Neural cell (in vitro differentiated cells): Measurements from ENCODE around the gene RFTN1. TPM values are rescaled to one million over a fixed set of nuclear protein-coding genes. Genes with fewer than 3 reads are reported as not detected.

Experiments
- H2AFZ ChIP-seq: fragments of 200-600, 300-800 bp; sonication (generic), shearing (Covaris generic); 2 replicates; pipeline ENCODE4 v1.6.0; 2014; ENCODE audit warnings: low read depth, mild to moderate bottlenecking, antibody characterized with exemption, low read length, moderate library complexity
- H3F3A ChIP-seq: fragments of 200-600 bp; shearing (Covaris generic); 2 replicates; pipeline ENCODE4 v1.6.1; 2016; ENCODE audit warnings: mild to moderate bottlenecking, moderate library complexity, mixed read lengths, antibody characterized with exemption, low read length; ENCODE audit not compliant: insufficient read depth, poor library complexity, severe bottlenecking
- H3K27ac ChIP-seq: fragments of 200-600, 300-800 bp; sonication (generic), shearing (Covaris generic); 2 replicates; pipeline ENCODE4 v1.5.1; 2014; ENCODE audit warnings: mild to moderate bottlenecking, low read length, moderate library complexity
- H3K27me3 ChIP-seq: fragments of 300-800, 200-600 bp; sonication (generic), shearing (Covaris generic); 2 replicates; pipeline ENCODE4 v1.6.0; 2014; ENCODE audit warnings: mild to moderate bottlenecking, low read depth, low read length, moderate library complexity; ENCODE audit not compliant: insufficient read depth
- H3K36me3 ChIP-seq: fragments of 300-800, 200-600 bp; sonication (generic), shearing (Covaris generic); 2 replicates; pipeline ENCODE4 v1.5.1; 2014; ENCODE audit warnings: mild to moderate bottlenecking, antibody characterized with exemption, low read length, moderate library complexity; ENCODE audit not compliant: insufficient read depth
- H3K4me2 ChIP-seq: fragments of 300-800, 200-600 bp; sonication (generic), shearing (Covaris generic); 2 replicates; pipeline ENCODE4 v1.6.0; 2014; ENCODE audit warnings: mild to moderate bottlenecking, low read length
- H3K4me3 ChIP-seq: fragments of 300-800, 200-600 bp; sonication (generic), shearing (Covaris generic); 2 replicates; pipeline ENCODE4 v1.5.1; 2014; ENCODE audit warnings: mild to moderate bottlenecking, low read length, moderate library complexity
- H3K79me2 ChIP-seq: fragments of 200-600 bp; shearing (Covaris generic); replicated peaks from 2 replicates; pipeline ENCODE4 v1.6.0; 2014; ENCODE audit warnings: mild to moderate bottlenecking, low read length, moderate library complexity; ENCODE audit not compliant: insufficient read depth
- H3K9ac ChIP-seq: fragments of 300-800, 200-600 bp; sonication (generic), shearing (Covaris generic); 2 replicates; pipeline ENCODE4 v1.6.1; 2016; ENCODE audit warnings: mild to moderate bottlenecking, low read length, mixed read lengths
- H3K9me2 ChIP-seq: fragments of 200-600 bp; shearing (Covaris generic); 2 replicates; pipeline ENCODE4 v1.6.1; 2016; ENCODE audit warnings: mild to moderate bottlenecking, low read length, mixed read lengths; ENCODE audit not compliant: insufficient read depth
- H3K9me3 ChIP-seq: fragments of 200-600, 300-800 bp; sonication (generic), shearing (Covaris generic); 2 replicates; pipeline ENCODE4 v1.6.1; 2016; ENCODE audit warnings: mild to moderate bottlenecking, mixed run types, low read length, moderate library complexity, mixed read lengths
- H4K20me1 ChIP-seq: fragments of 200-600 bp; shearing (Covaris generic); 2 replicates; pipeline ENCODE4 v1.6.1; 2016; ENCODE audit warnings: mild to moderate bottlenecking, mixed run types; ENCODE audit not compliant: insufficient read depth
- EP300 ChIP-seq: fragments of 450-650 bp; conservative IDR thresholded peaks from 2 replicates; pipeline ENCODE4 v1.6.1; 2014; ENCODE audit warnings: antibody characterized with exemption, mild to moderate bottlenecking, moderate library complexity; ENCODE audit not compliant: poor library complexity, severe bottlenecking
- EZH2 ChIP-seq: fragments of 200-600, 300-800 bp; shearing (Covaris generic), sonication (generic); IDR thresholded peaks from 2 replicates; pipeline ENCODE4 v1.6.1; 2014; ENCODE audit warnings: antibody characterized with exemption, low read length, borderline replicate concordance, mild to moderate bottlenecking; ENCODE audit not compliant: insufficient read depth, poor library complexity, severe bottlenecking
- MXI1 ChIP-seq: fragments of 450-650 bp; conservative IDR thresholded peaks from 2 replicates; pipeline ENCODE4 v1.6.1; 2014; ENCODE audit warnings: antibody characterized with exemption, mild to moderate bottlenecking; ENCODE audit not compliant: poor library complexity, severe bottlenecking
- POLR2AphosphoS5 ChIP-seq: IDR thresholded peaks from 2 replicates; pipeline ENCODE4 v1.6.1; 2012
- RAD21 ChIP-seq: fragments of 450-650 bp; conservative IDR thresholded peaks from 2 replicates; pipeline ENCODE4 v1.6.1; 2014; ENCODE audit warnings: antibody characterized with exemption, mild to moderate bottlenecking, moderate library complexity
- SMC3 ChIP-seq: fragments of 450-650 bp; conservative IDR thresholded peaks from 2 replicates; pipeline ENCODE4 v1.6.1; 2014; ENCODE audit warnings: antibody characterized with exemption, mild to moderate bottlenecking, moderate library complexity; ENCODE audit not compliant: poor library complexity
- TAF1 ChIP-seq: IDR thresholded peaks from 2 replicates; pipeline ENCODE4 v1.6.1; 2012; ENCODE audit warnings: low read depth
- polyA plus RNA-seq: library from polyadenylated mRNA; depleted of rRNA; stranded (reverse); fragments of >200 nt; gene quantifications from 2 replicates; pipeline ENCODE4 v1.2.3, GENCODE V29; 2014
- TF ChIP-seq, protein P1 (sequence below): IDR thresholded peaks from 2 replicates; pipeline ENCODE4 v1.6.1; 2012; ENCODE audit warnings: borderline replicate concordance
- TF ChIP-seq, protein P2 (sequence below): fragments of 450-650 bp; IDR thresholded peaks from 2 replicates; pipeline ENCODE4 v1.5.1; 2014; ENCODE audit warnings: antibody characterized with exemption, mild to moderate bottlenecking, moderate library complexity; ENCODE audit not compliant: poor library complexity, severe bottlenecking

The RFTN1 gene
- polyA plus RNA-seq, 1 donor from 2014 or later: 36.8 TPM

DNA sequence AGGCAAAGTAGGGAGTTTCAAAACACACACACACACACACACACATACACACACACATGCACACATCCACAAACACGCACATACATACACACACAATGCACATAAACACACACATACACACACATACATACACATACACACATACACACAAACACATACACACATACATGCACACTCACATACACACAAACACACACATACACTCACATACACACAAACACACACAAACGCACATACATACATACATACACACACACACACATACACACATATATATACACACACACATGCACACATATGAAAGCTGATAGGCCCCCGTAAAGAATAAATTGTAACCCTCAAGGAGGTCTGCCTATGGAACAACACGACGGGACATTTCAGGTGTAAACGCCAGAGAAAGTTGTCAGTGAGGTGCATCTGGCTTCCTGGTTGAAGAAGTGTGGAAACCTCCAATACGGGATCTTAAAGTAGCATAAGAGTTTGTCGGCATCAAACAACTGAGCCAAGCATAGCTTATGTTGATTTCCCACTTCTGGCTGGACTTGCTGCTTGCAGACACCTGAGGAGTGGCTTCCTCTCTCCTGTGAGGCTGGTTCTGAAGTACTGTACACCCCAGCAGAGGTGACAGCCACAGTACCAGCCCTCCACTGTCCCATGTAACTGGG is 5.8 kb downstream of the RFTN1 start:
- Histone ChIP-seq H3K27me3 (peaks cover 15% of the 10 kb centered on the region), H3K36me3 (no peaks in the 10 kb centered on the region), H4K20me1 (no peaks in the 10 kb centered on the region), H3F3A (no peaks in the 10 kb centered on the region), H3K4me2 (no peak overlapping the region), H3K9me3 (no peaks in the 10 kb centered on the region), H2AFZ (no peak overlapping the region), H3K79me2 (peaks cover 9% of the 10 kb centered on the region), H3K4me3 (peak overlapping the region; percentile 44), H3K9me2 (no peaks in the 10 kb centered on the region), H3K9ac (no peak overlapping the region), H3K27ac (no peak overlapping the region)
- TF ChIP-seq POLR2AphosphoS5 (no peak), RAD21 (no peak), EP300 (no peak), EZH2 (no peak), SMC3 (no peak), MXI1 (no peak), TAF1 (no peak)
- TF ChIP-seq, protein P1, sequence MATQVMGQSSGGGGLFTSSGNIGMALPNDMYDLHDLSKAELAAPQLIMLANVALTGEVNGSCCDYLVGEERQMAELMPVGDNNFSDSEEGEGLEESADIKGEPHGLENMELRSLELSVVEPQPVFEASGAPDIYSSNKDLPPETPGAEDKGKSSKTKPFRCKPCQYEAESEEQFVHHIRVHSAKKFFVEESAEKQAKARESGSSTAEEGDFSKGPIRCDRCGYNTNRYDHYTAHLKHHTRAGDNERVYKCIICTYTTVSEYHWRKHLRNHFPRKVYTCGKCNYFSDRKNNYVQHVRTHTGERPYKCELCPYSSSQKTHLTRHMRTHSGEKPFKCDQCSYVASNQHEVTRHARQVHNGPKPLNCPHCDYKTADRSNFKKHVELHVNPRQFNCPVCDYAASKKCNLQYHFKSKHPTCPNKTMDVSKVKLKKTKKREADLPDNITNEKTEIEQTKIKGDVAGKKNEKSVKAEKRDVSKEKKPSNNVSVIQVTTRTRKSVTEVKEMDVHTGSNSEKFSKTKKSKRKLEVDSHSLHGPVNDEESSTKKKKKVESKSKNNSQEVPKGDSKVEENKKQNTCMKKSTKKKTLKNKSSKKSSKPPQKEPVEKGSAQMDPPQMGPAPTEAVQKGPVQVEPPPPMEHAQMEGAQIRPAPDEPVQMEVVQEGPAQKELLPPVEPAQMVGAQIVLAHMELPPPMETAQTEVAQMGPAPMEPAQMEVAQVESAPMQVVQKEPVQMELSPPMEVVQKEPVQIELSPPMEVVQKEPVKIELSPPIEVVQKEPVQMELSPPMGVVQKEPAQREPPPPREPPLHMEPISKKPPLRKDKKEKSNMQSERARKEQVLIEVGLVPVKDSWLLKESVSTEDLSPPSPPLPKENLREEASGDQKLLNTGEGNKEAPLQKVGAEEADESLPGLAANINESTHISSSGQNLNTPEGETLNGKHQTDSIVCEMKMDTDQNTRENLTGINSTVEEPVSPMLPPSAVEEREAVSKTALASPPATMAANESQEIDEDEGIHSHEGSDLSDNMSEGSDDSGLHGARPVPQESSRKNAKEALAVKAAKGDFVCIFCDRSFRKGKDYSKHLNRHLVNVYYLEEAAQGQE: no peak
- TF ChIP-seq, protein P2, sequence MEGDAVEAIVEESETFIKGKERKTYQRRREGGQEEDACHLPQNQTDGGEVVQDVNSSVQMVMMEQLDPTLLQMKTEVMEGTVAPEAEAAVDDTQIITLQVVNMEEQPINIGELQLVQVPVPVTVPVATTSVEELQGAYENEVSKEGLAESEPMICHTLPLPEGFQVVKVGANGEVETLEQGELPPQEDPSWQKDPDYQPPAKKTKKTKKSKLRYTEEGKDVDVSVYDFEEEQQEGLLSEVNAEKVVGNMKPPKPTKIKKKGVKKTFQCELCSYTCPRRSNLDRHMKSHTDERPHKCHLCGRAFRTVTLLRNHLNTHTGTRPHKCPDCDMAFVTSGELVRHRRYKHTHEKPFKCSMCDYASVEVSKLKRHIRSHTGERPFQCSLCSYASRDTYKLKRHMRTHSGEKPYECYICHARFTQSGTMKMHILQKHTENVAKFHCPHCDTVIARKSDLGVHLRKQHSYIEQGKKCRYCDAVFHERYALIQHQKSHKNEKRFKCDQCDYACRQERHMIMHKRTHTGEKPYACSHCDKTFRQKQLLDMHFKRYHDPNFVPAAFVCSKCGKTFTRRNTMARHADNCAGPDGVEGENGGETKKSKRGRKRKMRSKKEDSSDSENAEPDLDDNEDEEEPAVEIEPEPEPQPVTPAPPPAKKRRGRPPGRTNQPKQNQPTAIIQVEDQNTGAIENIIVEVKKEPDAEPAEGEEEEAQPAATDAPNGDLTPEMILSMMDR: no peak

DNA sequence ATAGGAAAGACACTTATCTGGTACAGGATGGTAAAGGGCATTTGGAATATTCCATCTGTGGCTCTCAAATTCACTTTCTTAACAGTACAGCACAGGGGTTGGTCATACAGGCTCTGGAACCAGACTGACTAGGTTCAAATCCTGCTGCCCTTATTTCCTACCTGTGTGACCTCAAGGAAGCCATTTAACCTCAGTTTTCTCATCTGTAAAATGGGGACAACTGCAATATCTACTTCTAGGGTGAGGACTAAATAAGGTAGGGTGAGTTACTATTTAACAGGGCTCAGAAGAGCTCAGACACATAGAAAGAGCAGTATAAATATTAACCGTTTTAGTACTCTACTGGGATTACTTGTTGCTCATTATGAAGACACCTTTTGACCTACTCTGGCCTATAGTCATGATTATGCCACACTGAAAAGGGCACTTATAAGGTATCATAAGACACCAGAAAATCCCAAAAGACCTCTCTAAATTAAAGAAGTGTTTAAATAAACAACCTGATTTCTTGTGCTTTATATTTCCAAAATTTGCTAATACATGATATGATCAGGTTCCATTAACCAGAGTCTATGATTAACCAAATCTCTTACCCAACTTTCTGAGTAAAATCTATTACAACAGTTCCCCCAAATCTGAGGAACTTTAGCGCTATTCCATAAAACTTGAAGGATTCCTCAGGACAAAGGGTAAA is 6.5 kb downstream of the RFTN1 start:
- no peaks in the 10 kb centered on the region for H3K36me3 ChIP-seq
- H3K9me3 ChIP-seq: no peaks in the 10 kb centered on the region
- H3K9ac ChIP-seq: no peak overlapping the region
- TF ChIP-seq MXI1: no peak
- no peak for TF ChIP-seq POLR2AphosphoS5
- no peak for TF ChIP-seq EP300
- TF ChIP-seq, protein P2: no peak
- no peak for TF ChIP-seq SMC3
- TF ChIP-seq EZH2: no peak
- no peak for TF ChIP-seq RAD21
- no peak for TF ChIP-seq TAF1
- TF ChIP-seq, protein P1: no peak
- H3F3A ChIP-seq: no peaks in the 10 kb centered on the region
- no peaks in the 10 kb centered on the region for H4K20me1 ChIP-seq
- H3K79me2 ChIP-seq: peaks cover 9% of the 10 kb centered on the region
- H3K4me2 ChIP-seq: no peak overlapping the region
- H2AFZ ChIP-seq: no peak overlapping the region
- peaks cover 8% of the 10 kb centered on the region for H3K27me3 ChIP-seq
- H3K4me3 ChIP-seq: no peak overlapping the region
- no peaks in the 10 kb centered on the region for H3K9me2 ChIP-seq
- no peak overlapping the region for H3K27ac ChIP-seq
